PC-3 (cell line): Measurements from ENCODE around the gene SCPEP1. TPM values are rescaled to one million over a fixed set of nuclear protein-coding genes. Genes with fewer than 3 reads are reported as not detected.

ENCODE experiments used
- ATAC-seq: fragments of 200-7000 bp; cut with Tn5 transposase; 2 replicates; pipeline ENCODE4 v1.9.1; 2020; ENCODE audit warnings: mild to moderate bottlenecking, moderate library complexity
- BruUV-seq: library from RNA; stranded (reverse); fragments of 400-500 nt; replicated peaks from 2 replicates; lab custom pipeline; 2021; lab: Mats Ljungman, UMichigan
- CTCF ChIA-PET: fragments of 300-600 bp; sonication (Branson Sonifier 250); formaldehyde crosslinking; loops from one replicate; lab custom pipeline; 2022; ENCODE audit warnings: antibody characterized with exemption; lab: Charles Lee
- POLR2A ChIA-PET: fragments of 300-600 bp; sonication (Branson Sonifier 250); formaldehyde crosslinking; loops from one replicate; lab custom pipeline; 2022; ENCODE audit warnings: antibody characterized with exemption; ENCODE audit not compliant: unreplicated experiment; lab: Charles Lee
- DNase-seq: peaks from one replicate; pipeline ENCODE4 v3.0.0-alpha.2; 2015
- H2AFZ ChIP-seq: fragments of 300-600 bp; sonication (generic); 2 replicates; pipeline ENCODE4 v1.6.0; 2016; ENCODE audit warnings: antibody characterized with exemption, low read length
- H3F3A ChIP-seq: fragments of 300-600 bp; sonication (generic); one replicate; pipeline ENCODE4 v1.6.0; 2017; ENCODE audit warnings: antibody characterized with exemption, low read length, control low read depth, mild to moderate bottlenecking; ENCODE audit not compliant: unreplicated experiment
- H3K27ac ChIP-seq: fragments of 300-600 bp; sonication (generic); 2 replicates; pipeline ENCODE4 v1.5.1; 2016; ENCODE audit warnings: mild to moderate bottlenecking, low read length
- H3K27me3 ChIP-seq: fragments of 300-600 bp; sonication (generic); 2 replicates; pipeline ENCODE4 v1.6.1; 2016; ENCODE audit warnings: low read length, mixed read lengths
- H3K36me3 ChIP-seq: fragments of 300-600 bp; sonication (generic); 2 replicates; pipeline ENCODE4 v1.6.1; 2016; ENCODE audit warnings: low read depth, mixed run types, low read length, mixed read lengths
- H3K4me1 ChIP-seq: fragments of 300-600 bp; sonication (generic); 2 replicates; pipeline ENCODE4 v1.5.1; 2016; ENCODE audit warnings: low read length; ENCODE audit not compliant: insufficient read depth
- H3K4me2 ChIP-seq: fragments of 300-600 bp; sonication (generic); 2 replicates; pipeline ENCODE4 v1.6.0; 2016; ENCODE audit warnings: low read length
- H3K4me3 ChIP-seq: fragments of 300-600 bp; sonication (generic); 2 replicates; pipeline ENCODE4 v1.5.1; 2016; ENCODE audit warnings: mild to moderate bottlenecking, low read length, mixed read lengths
- H3K79me2 ChIP-seq: fragments of 300-600 bp; sonication (generic); 2 replicates; pipeline ENCODE4 v1.6.1; 2017; ENCODE audit warnings: low read length, mixed read lengths
- H3K9ac ChIP-seq: fragments of 300-600 bp; sonication (generic); 2 replicates; pipeline ENCODE4 v1.6.0; 2016; ENCODE audit warnings: mild to moderate bottlenecking, low read length
- H3K9me2 ChIP-seq: fragments of 300-600 bp; sonication (generic); replicated peaks from 2 replicates; pipeline ENCODE4 v1.6.1; 2016; ENCODE audit warnings: mixed run types, low read length, mixed read lengths
- H3K9me3 ChIP-seq: fragments of 300-600 bp; sonication (generic); 2 replicates; pipeline ENCODE4 v1.6.1; 2016; ENCODE audit warnings: low read length, mixed read lengths
- H4K20me1 ChIP-seq: fragments of 300-600 bp; sonication (generic); 2 replicates; pipeline ENCODE4 v1.6.1; 2016; ENCODE audit warnings: low read length, mixed read lengths
- CTCF ChIP-seq: fragments of 300-600 bp; sonication (generic); conservative IDR thresholded peaks from 2 replicates; pipeline ENCODE4 v1.5.1; 2017; ENCODE audit warnings: antibody characterized with exemption, low read depth, mild to moderate bottlenecking, low read length
- EZH2 ChIP-seq: fragments of 300-600 bp; sonication (generic); IDR thresholded peaks from one replicate; pipeline ENCODE4 v1.6.1; 2017; ENCODE audit warnings: antibody characterized with exemption, mild to moderate bottlenecking, low read length; ENCODE audit not compliant: unreplicated experiment
- EZH2phosphoT487 ChIP-seq: fragments of 300-600 bp; sonication (generic); IDR thresholded peaks from 2 replicates; pipeline ENCODE4 v1.6.1; 2018; ENCODE audit warnings: mild to moderate bottlenecking, antibody characterized with exemption, low read length, borderline replicate concordance
- intact Hi-C: fragments of 100-400 bp; cut with micrococcal nuclease; formaldehyde crosslinking; loops from 2 replicates; pipeline ENCODE4 v1.9.0; 2023
- total RNA-seq: library from RNA; depleted of rRNA; stranded (reverse); fragments of >200 nt; gene quantifications from 2 replicates; pipeline ENCODE4 v1.2.3, GENCODE V29; 2014

Gene SCPEP1
- total RNA-seq, 1 experiment from 2014 or later: 73.3 TPM

GRCh38 chr17:56947741-56948140, 30.2 kb upstream of the SCPEP1 start:
- TF ChIP-seq CTCF (no peak), EZH2 (no peak), EZH2phosphoT487 (no peak)
- no peak overlapping the region for H2AFZ ChIP-seq
- H3K9ac ChIP-seq: no peak overlapping the region
- H3K9me3 ChIP-seq: no peaks in the 10 kb centered on the region
- no peaks in the 10 kb centered on the region for H3K4me1 ChIP-seq
- DNase-seq (no peak), ATAC-seq (no peak)
- peaks cover 17% of the 10 kb centered on the region for H3K79me2 ChIP-seq
- BruUV-seq: no TSS peak
- H3K27me3 ChIP-seq: no peaks in the 10 kb centered on the region
- no peak overlapping the region for H3K27ac ChIP-seq
- H3K36me3 ChIP-seq: peaks cover 52% of the 10 kb centered on the region
- H3K4me3 ChIP-seq: no peak overlapping the region
- no peaks in the 10 kb centered on the region for H4K20me1 ChIP-seq
- no peak overlapping the region for H3K4me2 ChIP-seq
- intact Hi-C loops: no loop called here
- H3F3A ChIP-seq: no peaks in the 10 kb centered on the region
- no peaks in the 10 kb centered on the region for H3K9me2 ChIP-seq
- CTCF ChIA-PET: interaction anchor here (0.6 kb wide), 1 partner anchor 62 kb away, joined by 3 read pairs; no protein-coding TSS in a partner anchor
- POLR2A ChIA-PET: no interaction called here

- intact Hi-C loops: no loop called here
- H2AFZ ChIP-seq: no peak overlapping the region
- peaks cover 22% of the 10 kb centered on the region for H3K79me2 ChIP-seq
- H3K4me2 ChIP-seq: no peak overlapping the region
- no peak overlapping the region for H3K27ac ChIP-seq
- H3K4me1 ChIP-seq: peaks cover 2% of the 10 kb centered on the region; the same call in 1 of the 2 replicates
- no peaks in the 10 kb centered on the region for H3F3A ChIP-seq
- CTCF ChIA-PET: interaction anchor here (0.6 kb wide), 1 partner anchor 61 kb away, joined by 3 read pairs; no protein-coding TSS in a partner anchor
- H3K27me3 ChIP-seq: no peaks in the 10 kb centered on the region
- H4K20me1 ChIP-seq: no peaks in the 10 kb centered on the region
- no TSS peak for BruUV-seq
- H3K4me3 ChIP-seq: no peak overlapping the region
- no peaks in the 10 kb centered on the region for H3K9me3 ChIP-seq
- ATAC-seq (no peak), DNase-seq (no peak)
- POLR2A ChIA-PET: no interaction called here
- no peak for TF ChIP-seq EZH2phosphoT487
- no peak for TF ChIP-seq EZH2
- TF ChIP-seq CTCF: no peak
- H3K9ac ChIP-seq: no peak overlapping the region
- no peaks in the 10 kb centered on the region for H3K9me2 ChIP-seq
- H3K36me3 ChIP-seq: peaks cover 47% of the 10 kb centered on the region
Observed at GRCh38 chr17:56948491-56948890, 29.4 kb upstream of the SCPEP1 start.

- ATAC-seq: no peak
- ChIA-PET CTCF (interaction anchor here (0.6 kb wide), 1 partner anchor 777 kb away, joined by 3 read pairs; no protein-coding TSS in a partner anchor), POLR2A (no interaction called here)
- Histone ChIP-seq H3K9ac (no peak overlapping the region), H3K4me2 (no peak overlapping the region), H4K20me1 (no peaks in the 10 kb centered on the region), H3K9me2 (no peaks in the 10 kb centered on the region), H3K4me1 (peaks cover 5% of the 10 kb centered on the region; the same call in 1 of the 2 replicates), H3K4me3 (no peak overlapping the region), H3K9me3 (no peaks in the 10 kb centered on the region), H3K36me3 (peaks cover 41% of the 10 kb centered on the region), H3K79me2 (peaks cover 32% of the 10 kb centered on the region), H3F3A (no peaks in the 10 kb centered on the region), H3K27me3 (no peaks in the 10 kb centered on the region), H2AFZ (no peak overlapping the region), H3K27ac (no peak overlapping the region)
- intact Hi-C loops: no loop called here
- no TSS peak for BruUV-seq
- DNase-seq: no peak
- TF ChIP-seq CTCF (no peak), EZH2 (no peak), EZH2phosphoT487 (no peak)
Observed at GRCh38 chr17:56949595-56949994, 28.3 kb upstream of the SCPEP1 start.
